Measurements from ENCODE around the gene PDE2A. TPM values are rescaled to one million over a fixed set of nuclear protein-coding genes. Genes with fewer than 3 reads are reported as not detected.

PDE2A gene
- total and polyA plus RNA-seq, 7 donors, result 6.0 to 20.1 (median 8.8) TPM

DNA sequence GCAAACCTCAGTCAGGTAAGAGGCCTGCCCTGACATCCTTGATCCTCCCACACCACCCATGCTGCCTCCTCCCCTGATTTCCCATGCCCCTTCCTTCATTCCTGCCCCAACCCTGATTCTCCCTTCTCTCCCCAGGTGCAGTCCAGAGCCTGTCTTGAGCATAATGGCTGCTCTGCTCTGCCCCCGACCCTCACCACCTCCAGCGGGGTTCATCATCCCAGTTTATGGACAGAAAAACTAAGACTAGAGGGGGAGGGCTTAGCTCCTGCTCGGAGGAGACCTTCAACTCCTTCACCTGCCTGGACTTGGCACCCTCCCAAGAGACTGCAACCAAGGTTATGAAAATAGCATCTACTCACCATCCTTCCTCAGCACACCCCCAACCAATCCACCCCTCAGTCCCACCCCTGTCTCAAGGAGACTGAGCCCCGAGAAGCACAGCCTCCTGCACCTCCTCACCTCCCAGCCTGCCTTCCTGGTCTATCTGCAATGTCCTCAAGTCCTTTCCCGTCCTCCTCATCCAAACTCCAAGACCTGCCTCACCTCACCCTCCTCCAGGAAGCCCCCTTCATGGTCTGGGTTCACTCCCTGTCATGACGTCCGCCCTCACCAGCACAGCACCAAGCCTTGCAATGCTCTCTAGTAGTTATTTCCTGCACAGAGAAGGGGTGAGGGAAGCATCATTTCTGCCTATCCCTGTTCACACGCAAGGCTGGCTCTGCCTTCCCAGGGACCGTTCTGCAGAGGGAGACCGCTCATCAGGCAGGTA lies 103.1 kb downstream of the PDE2A start:
- ATAC-seq, result no peak
- Histone ChIP-seq H3K4me1 (no peaks in the 10 kb centered on the region), H3K4me3 (no peak overlapping the region), H3K36me3 (ENCODE audit: insufficient read depth in 1 of 2, low read depth in 1 of 2) (no peaks in the 10 kb centered on the region), H3K27me3 (ENCODE audit: insufficient read depth in 3 of 3, low read length in 2 of 3) (peaks cover 0 to 2% (median 0%) of the 10 kb centered on the region in 3 donors), H3K9me3 (no peaks in the 10 kb centered on the region), H3K27ac (no peak overlapping the region)
- TF ChIP-seq, protein P1, sequence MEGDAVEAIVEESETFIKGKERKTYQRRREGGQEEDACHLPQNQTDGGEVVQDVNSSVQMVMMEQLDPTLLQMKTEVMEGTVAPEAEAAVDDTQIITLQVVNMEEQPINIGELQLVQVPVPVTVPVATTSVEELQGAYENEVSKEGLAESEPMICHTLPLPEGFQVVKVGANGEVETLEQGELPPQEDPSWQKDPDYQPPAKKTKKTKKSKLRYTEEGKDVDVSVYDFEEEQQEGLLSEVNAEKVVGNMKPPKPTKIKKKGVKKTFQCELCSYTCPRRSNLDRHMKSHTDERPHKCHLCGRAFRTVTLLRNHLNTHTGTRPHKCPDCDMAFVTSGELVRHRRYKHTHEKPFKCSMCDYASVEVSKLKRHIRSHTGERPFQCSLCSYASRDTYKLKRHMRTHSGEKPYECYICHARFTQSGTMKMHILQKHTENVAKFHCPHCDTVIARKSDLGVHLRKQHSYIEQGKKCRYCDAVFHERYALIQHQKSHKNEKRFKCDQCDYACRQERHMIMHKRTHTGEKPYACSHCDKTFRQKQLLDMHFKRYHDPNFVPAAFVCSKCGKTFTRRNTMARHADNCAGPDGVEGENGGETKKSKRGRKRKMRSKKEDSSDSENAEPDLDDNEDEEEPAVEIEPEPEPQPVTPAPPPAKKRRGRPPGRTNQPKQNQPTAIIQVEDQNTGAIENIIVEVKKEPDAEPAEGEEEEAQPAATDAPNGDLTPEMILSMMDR (IDR thresholded peaks at IDR 0.05), result no peak
- intact Hi-C loops (cut with DNase I), result loop anchor here in 1 of 2 donors (5.0 kb wide), 1 partner anchor 99 kb away; no protein-coding TSS in a partner anchor
- DNase-seq, result no peak
- WGBS, 3 donors, result 83 to 86% (median 85%) methylated on average over 10 of the region's 10 CpGs

DNA sequence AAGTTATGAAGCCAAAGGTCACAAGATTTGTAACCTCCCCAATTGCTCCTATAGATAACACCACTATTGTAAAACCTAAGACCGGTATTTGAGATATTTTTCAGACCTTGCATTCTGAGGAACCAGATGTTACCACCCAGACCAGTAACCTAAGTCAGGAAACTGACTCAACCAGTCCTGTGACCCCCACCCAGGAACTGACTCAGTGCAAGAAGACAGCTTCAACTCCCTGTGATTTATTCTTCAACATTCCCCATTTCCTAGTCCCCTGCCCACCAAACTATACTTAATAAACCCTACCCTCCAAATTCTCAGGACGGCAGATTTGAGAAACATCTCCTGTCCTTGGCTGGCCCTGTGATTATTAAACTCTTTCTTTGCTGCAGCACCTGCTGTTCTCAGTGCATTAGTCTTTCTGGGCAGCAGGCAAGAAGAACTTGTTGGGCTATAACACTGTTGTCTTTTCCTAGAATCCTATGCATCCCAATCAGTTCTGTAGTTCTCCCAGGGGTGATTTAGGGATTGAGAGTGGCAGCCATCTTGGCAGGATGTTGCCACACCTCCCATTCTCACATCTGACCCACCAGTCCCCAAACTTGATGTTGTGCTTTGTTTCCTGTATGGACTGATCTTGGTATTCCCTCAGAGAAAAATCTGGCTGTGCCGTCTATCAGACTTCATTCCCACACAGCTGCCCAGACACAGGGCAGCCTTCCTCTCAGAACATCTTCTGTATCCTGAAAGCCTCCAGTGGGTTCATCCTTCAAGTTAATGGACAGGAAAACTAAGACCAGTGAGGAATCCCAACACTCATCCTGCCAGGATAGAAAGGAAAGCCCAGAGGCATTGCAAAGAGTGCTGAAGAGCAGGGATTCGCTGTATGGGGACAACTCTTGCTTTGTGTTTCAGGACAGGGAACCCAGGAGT lies 104.0 kb downstream of the PDE2A start:
- TF ChIP-seq, protein P1 (IDR thresholded peaks at IDR 0.05), result no peak
- Histone ChIP-seq H3K27me3 (ENCODE audit: insufficient read depth in 3 of 3, low read length in 2 of 3) (peaks cover 0 to 2% (median 0%) of the 10 kb centered on the region in 3 donors), H3K27ac (no peak overlapping the region), H3K4me1 (no peaks in the 10 kb centered on the region), H3K4me3 (no peak overlapping the region), H3K36me3 (ENCODE audit: insufficient read depth in 1 of 2, low read depth in 1 of 2) (no peaks in the 10 kb centered on the region), H3K9me3 (no peaks in the 10 kb centered on the region)
- ATAC-seq (no peak), DNase-seq (no peak)
- WGBS, 3 donors, result 36 to 57% (median 43%) methylated on average over 4 of the region's 4 CpGs
- intact Hi-C loops (cut with DNase I), result loop anchor here in 1 of 2 donors (5.0 kb wide), 1 partner anchor 98 kb away; no protein-coding TSS in a partner anchor

DNA sequence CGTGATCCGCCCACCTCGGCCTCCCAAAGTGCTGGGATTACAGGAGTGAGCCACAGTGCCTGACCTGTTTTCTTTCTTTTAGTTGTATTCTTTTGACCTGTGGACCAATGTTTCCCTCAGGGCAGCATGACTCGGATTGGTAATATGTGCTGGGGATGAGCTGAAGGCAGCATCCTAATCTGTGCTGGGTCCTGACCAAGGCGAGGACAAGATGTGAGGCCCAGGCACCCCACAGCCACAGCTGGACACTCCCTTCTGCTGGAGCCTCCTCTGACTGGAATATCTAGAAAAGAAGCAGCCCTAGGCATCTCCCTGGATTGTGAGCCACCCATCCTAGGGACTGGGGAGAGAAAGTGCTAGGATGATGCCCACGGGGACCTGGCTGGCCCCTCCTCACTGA lies 105.4 kb downstream of the PDE2A start:
- intact Hi-C loops (cut with DNase I), result no loop called here
- ATAC-seq, result no peak
- WGBS, 3 donors, result 87 to 98% (median 93%) methylated on average over 6 of the region's 6 CpGs
- H3K27ac ChIP-seq, result no peak overlapping the region
- DNase-seq, result no peak
- H3K36me3 ChIP-seq (ENCODE audit: insufficient read depth in 1 of 2, low read depth in 1 of 2), result no peaks in the 10 kb centered on the region
- H3K4me1 ChIP-seq, result no peaks in the 10 kb centered on the region
- H3K4me3 ChIP-seq, result no peak overlapping the region
- H3K27me3 ChIP-seq (ENCODE audit: insufficient read depth in 3 of 3, low read length in 2 of 3), result peaks cover 0 to 2% (median 0%) of the 10 kb centered on the region in 3 donors
- no peaks in the 10 kb centered on the region for H3K9me3 ChIP-seq
- TF ChIP-seq, protein P1 (IDR thresholded peaks at IDR 0.05), result no peak

DNA sequence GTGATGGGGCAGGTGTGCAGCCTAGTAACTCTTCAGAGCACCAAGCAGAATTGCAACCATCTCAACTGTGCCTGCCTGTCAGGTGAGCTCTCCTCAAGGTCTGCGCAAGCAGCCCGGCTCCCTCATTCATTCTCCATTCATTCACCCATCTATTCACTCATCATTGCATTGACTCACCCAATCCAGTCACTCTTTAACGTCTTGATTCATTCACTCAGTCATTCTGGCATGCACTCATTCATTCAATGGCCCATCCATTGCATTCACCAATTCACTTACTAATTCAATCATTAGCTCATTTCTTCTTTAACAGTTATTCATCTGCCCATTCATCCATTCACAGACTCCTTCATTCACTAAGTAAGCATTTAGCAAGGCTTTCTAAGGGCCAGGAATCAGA lies 111.8 kb downstream of the PDE2A start:
- WGBS, 3 donors, result 88 to 93% (median 92%) methylated on average over 3 of the region's 3 CpGs
- ATAC-seq (no peak), DNase-seq (no peak)
- H3K4me3 ChIP-seq, result no peak overlapping the region
- no peak overlapping the region for H3K27ac ChIP-seq
- TF ChIP-seq, protein P1 (IDR thresholded peaks at IDR 0.05), result no peak
- H3K27me3 ChIP-seq (ENCODE audit: insufficient read depth in 3 of 3, low read length in 2 of 3), result no peaks in the 10 kb centered on the region
- intact Hi-C loops (cut with DNase I), result no loop called here
- H3K36me3 ChIP-seq (ENCODE audit: insufficient read depth in 1 of 2, low read depth in 1 of 2), result no peaks in the 10 kb centered on the region
- H3K4me1 ChIP-seq, result no peaks in the 10 kb centered on the region
- H3K9me3 ChIP-seq, result no peaks in the 10 kb centered on the region

Measured in psoas muscle (tissue), 8 donors.